ENCODE data around the gene ZNF23. TPM values are rescaled to one million over a fixed set of nuclear protein-coding genes. Genes with fewer than 3 reads are reported as not detected.

ZNF23 gene
- total RNA-seq, 3 donors from 2014 or later, result 6.6 to 9.5 (median 6.7) TPM

GRCh38 chr16:71490361-71490760, 28.3 kb upstream of the ZNF23 start:
- intact Hi-C loops (cut with DNase I, micrococcal nuclease), result no loop called here
- no peak for ATAC-seq

GRCh38 chr16:71489122-71489521, 27.1 kb upstream of the ZNF23 start, which contains the start of gene ZNF19:
Gene ZNF19 (minus strand): TSS chr16:71489324. CDS start chr16:71482114, 7,210 bp downstream.
- TF ChIP-seq CTCF (IDR thresholded peaks at IDR 0.05), result no peak
- no peaks in the 10 kb centered on the region for H3K36me3 ChIP-seq (ENCODE audit: low read depth)
- H3K4me1 ChIP-seq (ENCODE audit: low read depth), result peaks cover 4% of the 10 kb centered on the region
- no peaks in the 10 kb centered on the region for H3K9me3 ChIP-seq
- intact Hi-C loops (cut with DNase I, micrococcal nuclease), result no loop called here
- DNase-seq, result no peak
- ATAC-seq, result no peak
- H3K4me3 ChIP-seq, result no peak within 1 kb of the TSS

More at GRCh38 chr16:71490361-71490760, 28.3 kb upstream of the ZNF23 start:
- Histone ChIP-seq H3K36me3 (ENCODE audit: low read depth) (no peaks in the 10 kb centered on the region), H3K9me3 (no peaks in the 10 kb centered on the region), H3K4me3 (no peak overlapping the region), H3K4me1 (ENCODE audit: low read depth) (no peaks in the 10 kb centered on the region)
- no peak for DNase-seq
- TF ChIP-seq CTCF (IDR thresholded peaks at IDR 0.05), result no peak

GRCh38 chr16:71484006-71484893, 22.2 kb upstream of the ZNF23 start:
- ATAC-seq (peak; percentile 98), DNase-seq (peak; percentile 82 to 91 (median 89))
- TF ChIP-seq CTCF (IDR thresholded peaks at IDR 0.05), result no peak
- Histone ChIP-seq H3K4me1 (ENCODE audit: low read depth) (peaks cover 8% of the 10 kb centered on the region), H3K9me3 (no peaks in the 10 kb centered on the region), H3K4me3 (peak overlapping the region; percentile 88), H3K36me3 (ENCODE audit: low read depth) (no peaks in the 10 kb centered on the region)
- intact Hi-C loops (cut with DNase I, micrococcal nuclease), result no loop called here

GRCh38 chr16:71482569-71482968, 20.5 kb upstream of the ZNF23 start:
- Histone ChIP-seq H3K36me3 (ENCODE audit: low read depth) (no peaks in the 10 kb centered on the region), H3K9me3 (no peaks in the 10 kb centered on the region), H3K4me1 (ENCODE audit: low read depth) (peaks cover 8% of the 10 kb centered on the region), H3K4me3 (no peak overlapping the region)
- DNase-seq, result no peak
- ATAC-seq, result no peak
- intact Hi-C loops (cut with DNase I, micrococcal nuclease), result no loop called here
- no peak for TF ChIP-seq CTCF (IDR thresholded peaks at IDR 0.05)

GRCh38 chr16:71480956-71481355, 18.9 kb upstream of the ZNF23 start:
- ATAC-seq (no peak), DNase-seq (no peak)
- H3K4me3 ChIP-seq, result no peak overlapping the region
- intact Hi-C loops (cut with DNase I, micrococcal nuclease), result no loop called here
- H3K4me1 ChIP-seq (ENCODE audit: low read depth), result peaks cover 8% of the 10 kb centered on the region
- TF ChIP-seq CTCF (IDR thresholded peaks at IDR 0.05), result no peak
- H3K9me3 ChIP-seq, result no peaks in the 10 kb centered on the region
- no peaks in the 10 kb centered on the region for H3K36me3 ChIP-seq (ENCODE audit: low read depth)
